Activated CD8-positive, alpha-beta memory T cell treated with anti-CD3 and anti-CD28 coated beads for 36 hours (primary cell): ENCODE measurements around the gene CBR4. TPM values are rescaled to one million over a fixed set of nuclear protein-coding genes. Genes with fewer than 3 reads are reported as not detected.
"Not testable (repeated sequence)": the region's sequence is repeated elsewhere in the genome, so short reads cannot be mapped to it uniquely, and the experiment has no call there.

Experiments used
- CTCF ChIA-PET: fragments of 350-600 bp; sonication (Branson Sonifier 250); formaldehyde crosslinking; loops from one replicate; lab custom pipeline; 2021; ENCODE audit warnings: antibody characterized with exemption; lab: Charles Lee
- POLR2A ChIA-PET: fragments of 350-600 bp; sonication (Branson Sonifier 250); formaldehyde crosslinking; loops from one replicate; lab custom pipeline; 2021; ENCODE audit warnings: antibody characterized with exemption; lab: Charles Lee
- total RNA-seq, 2 experiments: library from RNA; stranded (reverse); gene quantifications; one replicate each; pipeline ENCODE4 v1.2.3, GENCODE V29; 2021

CBR4 gene
- total RNA-seq, 2 experiments from 2014 or later, result 14.1 to 18.1 TPM

DNA sequence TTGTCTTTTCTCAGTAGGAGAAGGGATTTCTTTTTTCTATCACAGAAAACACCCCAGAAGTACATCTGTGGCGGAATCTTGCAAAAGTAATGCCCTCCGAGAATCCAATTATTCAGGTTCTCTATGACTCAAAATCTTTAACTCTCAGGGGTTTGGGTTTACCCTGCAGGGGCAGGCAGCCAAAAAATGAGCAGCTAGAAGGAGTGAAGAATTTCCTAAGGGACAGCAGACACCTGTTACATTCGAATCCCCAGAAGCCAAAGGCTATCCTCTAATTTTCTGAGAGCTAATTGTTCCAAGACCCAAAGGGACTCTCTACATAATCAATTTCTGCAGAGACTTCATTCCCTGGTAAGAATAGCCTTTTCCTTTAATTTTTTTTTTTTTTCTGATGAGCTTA, 27.5 kb upstream of the CBR4 start:
- ChIA-PET CTCF (no interaction called here), POLR2A (no interaction called here)

DNA sequence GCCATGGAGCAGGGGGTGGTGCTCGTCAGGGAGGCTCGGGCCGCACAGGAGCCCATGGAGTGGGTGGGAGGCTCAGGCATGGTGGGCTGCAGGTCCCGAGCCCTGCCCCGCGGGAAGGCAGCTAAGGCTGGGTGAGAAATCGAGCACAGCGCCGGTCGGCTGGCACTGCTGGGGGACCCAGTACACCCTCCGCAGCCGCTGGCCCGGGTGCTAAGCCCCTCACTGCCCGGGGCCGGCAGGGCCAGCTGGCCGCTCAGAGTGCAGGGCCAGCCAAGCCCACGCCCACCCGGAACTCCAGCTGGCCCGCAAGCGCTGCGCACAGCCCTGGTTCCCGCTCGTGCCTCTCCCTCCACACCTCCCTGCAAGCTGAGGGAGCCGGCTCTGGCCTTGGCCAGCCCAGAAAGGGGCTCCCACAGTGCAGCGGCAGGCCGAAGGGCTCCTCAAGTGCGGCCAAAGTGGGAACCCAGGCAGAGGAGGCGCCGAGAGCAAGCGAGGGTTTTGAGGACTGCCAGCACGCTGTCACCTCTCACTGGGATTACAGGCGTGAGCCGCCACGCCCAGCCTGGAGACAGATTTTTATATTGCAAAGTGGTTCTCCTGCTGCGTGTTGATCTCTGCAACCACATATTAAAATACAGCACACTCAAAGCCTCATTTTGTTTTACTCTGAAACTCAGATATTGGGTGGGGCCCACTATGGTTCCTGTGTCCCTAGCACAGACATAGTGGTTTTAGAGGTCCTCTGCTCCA, 26.0 kb upstream of the CBR4 start:
- POLR2A ChIA-PET, result not testable (repeated sequence)

DNA sequence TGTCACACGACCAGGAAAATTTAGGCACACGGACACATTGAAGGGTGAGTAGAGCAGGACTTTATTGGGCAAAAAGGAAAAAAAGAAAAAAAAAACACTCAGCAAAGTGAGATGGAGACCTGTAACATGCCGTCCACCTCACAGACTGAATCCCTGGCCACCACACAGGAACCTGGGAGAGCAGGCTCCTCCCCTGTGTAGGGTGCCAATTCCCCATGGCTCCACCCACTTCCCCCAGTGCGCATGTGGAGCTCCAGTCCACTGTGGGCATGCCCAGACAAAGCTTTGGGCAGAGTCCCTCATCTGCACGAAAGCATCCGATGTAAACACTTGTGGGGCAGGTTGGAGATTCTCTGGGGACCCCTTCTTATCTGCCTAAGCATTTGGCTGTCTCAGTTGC, 23.6 kb upstream of the CBR4 start:
- POLR2A ChIA-PET, result no interaction called here
- CTCF ChIA-PET, result no interaction called here

More for the DNA sequence above, 26.0 kb upstream of the CBR4 start:
- CTCF ChIA-PET, result not testable (repeated sequence)

DNA sequence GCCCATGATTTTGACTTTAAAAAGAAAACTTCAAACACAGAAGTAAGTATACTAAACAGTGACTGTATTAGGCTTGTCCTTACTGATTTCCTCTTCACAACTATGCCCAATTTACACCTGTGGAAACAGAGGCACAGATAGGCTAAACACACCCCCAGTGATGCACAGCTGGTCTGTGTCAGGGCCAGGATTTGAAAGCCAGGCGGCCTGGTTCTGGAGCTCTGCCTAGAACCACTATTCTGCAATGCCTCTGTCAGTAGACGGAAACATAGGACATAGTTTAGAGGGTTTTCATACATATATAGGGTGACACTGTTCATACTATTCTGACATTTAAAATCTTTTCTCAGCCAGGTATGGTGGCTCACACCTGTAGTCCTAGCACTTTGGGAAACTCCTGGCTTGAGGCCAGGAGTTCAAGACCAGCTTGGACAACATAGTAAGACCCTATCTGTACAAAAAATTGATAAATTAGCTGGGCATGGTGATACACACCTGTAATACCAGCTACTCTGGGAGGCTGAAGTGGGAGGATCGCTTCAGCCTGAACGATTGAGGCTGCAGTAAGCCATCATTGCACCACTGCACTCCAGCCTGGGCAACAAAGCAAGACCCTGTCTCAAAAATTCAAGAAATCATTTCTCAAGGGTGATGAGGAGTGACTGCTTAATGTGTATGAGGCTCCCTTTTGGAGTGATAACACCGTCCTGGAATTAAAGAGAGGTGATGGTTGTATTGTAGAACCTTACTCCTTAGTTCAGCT, 23.0 kb upstream of the CBR4 start:
- ChIA-PET CTCF (no interaction called here), POLR2A (no interaction called here)

DNA sequence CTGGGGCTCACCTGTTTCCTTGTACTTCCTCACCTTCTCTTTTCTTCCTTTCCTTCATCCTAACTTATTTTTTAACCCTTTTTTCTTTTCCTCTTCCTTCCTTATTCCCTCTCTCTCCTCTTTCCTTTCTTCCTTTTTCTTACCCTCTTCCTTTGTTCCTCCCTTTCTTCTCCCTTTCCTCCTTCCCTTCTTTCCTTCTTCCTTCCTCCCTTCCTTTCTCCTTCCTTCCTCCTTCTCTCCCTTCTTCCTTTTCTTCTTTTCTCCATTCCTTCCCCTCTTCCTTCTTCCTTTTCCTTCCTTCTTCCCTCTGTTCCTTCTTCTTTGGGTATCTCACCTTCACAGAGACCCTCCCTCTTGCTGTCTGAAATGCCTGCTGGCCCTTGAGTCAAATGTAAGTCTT, 22.1 kb upstream of the CBR4 start:
- CTCF ChIA-PET, result no interaction called here
- POLR2A ChIA-PET, result no interaction called here

DNA sequence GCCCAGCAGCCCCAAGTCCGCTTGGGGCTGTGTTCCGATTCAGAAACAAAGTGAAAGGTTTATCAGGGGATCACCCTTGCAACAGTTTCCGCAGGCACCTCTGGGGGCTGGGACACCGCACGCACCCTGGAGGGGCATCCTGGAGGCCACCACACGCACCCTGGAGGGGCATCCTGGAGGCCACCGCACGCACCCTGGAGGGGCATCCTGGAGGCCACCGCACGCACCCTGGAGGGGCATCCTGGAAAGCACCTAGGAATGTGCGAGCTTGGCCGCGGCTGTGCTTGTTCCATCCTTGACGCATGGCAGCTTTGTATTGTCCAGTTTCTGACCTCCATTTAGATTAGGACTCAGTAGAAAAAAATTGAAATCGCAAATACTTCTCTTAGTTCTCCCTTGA, 21.3 kb upstream of the CBR4 start:
- POLR2A ChIA-PET, result no interaction called here
- CTCF ChIA-PET, result no interaction called here

DNA sequence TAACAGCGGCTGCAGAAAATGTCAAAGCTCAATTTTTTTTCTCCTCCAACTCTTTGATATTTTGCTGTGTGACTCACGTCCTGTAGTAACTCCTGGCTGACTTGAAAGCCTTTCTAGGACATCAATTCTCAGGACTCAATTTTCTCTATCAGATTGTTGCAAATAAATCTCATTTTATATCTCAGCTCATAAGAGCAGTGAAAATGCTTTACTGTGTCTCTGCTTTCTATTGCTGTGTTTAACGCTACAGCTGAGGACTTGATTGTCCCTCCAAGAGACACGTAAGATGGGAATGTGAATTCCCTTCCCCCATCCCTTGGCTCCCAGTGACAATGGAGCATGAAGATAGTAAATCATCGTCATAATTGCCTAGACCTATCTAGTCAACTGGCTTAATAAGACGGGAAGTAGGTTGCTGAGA, 20.5 kb upstream of the CBR4 start:
- ChIA-PET POLR2A (no interaction called here), CTCF (no interaction called here)

DNA sequence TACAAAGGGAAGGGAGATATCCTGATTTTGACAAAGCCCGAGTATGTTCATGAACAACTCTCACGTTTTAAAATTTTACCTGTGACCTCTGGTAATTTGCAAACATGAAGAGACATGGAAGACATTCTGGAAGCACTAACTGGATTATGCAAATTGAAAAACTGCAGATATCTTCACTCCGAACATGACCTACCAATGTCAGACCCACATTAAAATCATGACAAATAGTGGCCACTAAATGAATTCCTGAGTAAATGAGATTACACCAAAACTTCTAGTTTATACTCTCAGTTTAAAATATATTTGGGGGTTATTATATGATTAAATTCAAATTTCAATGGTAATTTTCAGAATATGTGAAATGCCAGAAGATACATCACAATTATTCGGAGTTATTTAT, 19.9 kb upstream of the CBR4 start:
- CTCF ChIA-PET, result no interaction called here
- POLR2A ChIA-PET, result no interaction called here

DNA sequence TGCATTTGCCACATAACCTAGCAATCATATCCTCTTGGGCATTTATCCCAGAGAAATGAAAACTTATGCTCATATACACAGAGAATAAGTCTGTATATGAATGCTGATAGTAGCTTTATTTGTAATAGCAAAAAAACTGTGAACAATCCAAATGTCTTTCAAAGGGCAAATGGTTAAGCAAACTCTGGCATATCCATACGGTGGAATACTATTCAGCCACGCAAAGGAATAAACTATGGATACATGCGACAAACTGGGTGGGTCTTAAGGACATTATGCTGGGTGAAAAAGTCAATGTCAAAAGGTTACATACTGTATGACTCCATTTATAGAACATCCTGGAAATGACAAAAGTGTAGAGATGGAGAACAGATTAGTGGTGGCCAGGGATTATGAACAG, 17.6 kb upstream of the CBR4 start:
- POLR2A ChIA-PET, result no interaction called here
- CTCF ChIA-PET, result no interaction called here

DNA sequence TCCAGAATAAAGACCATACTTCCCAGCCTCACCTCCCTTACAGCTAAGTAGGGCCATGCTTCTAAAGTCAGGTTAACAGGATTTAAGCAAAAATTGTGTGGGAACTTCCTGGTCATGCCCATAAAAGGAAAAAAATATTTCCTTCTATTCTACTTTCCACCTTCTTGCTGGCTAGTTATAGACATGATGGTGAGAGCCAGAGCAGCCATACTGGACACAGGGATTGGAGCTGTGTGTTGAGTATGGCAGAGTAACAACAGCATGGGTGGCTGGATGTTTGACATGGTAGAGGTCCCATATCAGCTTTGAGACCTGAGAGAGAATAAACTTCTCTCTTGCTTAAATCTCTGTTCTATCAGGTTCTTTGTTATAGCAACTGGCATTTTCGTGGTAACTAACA, 15.1 kb upstream of the CBR4 start:
- POLR2A ChIA-PET, result no interaction called here

DNA sequence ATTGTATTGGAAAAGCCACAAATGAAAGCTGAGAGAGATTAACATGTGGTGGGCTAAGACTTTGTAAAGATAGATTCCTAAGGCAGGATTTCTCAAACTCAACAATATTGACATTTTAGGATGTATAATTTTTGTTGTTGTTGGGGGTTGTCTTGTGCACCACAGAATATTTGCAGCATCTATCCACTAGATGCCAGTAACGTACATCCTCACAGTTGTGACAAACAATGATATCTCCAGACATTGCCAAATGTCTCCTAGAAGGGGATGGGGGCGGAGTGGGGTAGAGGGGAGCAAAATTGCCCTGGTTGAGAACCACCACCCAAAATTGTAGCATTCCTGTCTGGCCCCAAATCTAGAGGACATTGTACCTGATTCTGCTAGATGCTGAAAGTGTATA, 14.7 kb upstream of the CBR4 start:
- ChIA-PET CTCF (no interaction called here), POLR2A (no interaction called here)

More for the DNA sequence above, 15.1 kb upstream of the CBR4 start:
- CTCF ChIA-PET, result no interaction called here

DNA sequence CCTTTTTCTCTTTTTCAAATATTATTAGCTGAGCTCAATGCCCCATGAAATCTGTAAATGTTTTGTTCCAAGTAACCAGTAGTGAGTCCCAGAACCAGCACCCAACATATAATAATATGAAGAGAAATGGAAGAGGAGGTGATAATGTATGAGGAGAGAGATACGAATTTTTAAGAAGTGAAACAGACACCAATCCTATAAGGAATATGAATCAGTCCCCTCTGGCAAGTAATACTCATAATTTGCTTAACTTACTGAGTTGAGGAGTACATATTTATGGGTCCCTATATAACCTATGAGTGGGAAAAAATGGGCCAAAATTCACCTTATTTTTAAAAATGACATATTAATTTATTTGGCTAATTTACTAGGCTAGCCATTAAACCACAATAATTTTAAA, 8.4 kb upstream of the CBR4 start:
- CTCF ChIA-PET, result interaction anchor here (1.1 kb wide), 1 partner anchor 10 kb away, joined by 4 read pairs; no protein-coding TSS in a partner anchor
- POLR2A ChIA-PET, result no interaction called here

DNA sequence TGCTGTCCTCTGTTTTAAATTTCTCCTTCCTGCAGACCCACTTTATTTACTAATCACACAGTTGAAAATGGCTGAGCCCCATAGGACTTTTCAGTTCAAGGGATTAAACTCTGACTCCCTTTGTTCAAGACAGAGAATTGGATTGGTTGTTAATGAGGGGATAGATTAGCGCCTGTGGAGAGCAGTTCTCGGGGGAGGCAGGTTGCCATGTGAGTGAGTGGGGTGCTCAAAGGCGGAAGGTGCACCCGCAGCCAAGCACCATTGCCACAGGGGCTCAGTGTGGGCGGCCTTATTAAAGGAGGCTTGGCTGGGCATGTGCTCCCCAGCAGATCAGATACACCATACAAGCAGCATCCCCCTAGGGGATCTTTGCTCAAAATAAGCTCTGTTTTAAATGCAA, 7.9 kb upstream of the CBR4 start:
- ChIA-PET CTCF (no interaction called here), POLR2A (no interaction called here)

DNA sequence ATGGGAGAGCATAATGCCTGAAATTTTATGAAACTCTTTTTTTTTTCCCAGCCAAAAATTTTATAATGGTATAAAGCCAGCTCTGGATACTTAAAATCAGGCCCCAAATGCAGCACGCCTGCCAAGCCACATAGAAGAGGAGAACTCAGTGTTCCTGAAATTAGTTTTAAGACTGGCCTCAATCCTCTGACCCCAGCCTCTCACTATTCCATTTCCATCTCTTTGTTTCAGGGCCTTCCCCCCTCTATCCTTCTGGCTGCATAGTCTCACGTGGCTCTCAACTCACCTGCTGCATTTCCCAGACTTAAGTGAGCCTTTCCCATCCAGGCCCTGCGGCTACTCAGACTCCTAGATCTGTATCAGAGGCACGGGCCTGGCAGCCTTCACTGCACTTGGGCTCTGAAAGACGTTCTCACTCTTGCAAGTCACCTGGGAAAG, 5.2 kb upstream of the CBR4 start:
- POLR2A ChIA-PET, result no interaction called here
- CTCF ChIA-PET, result no interaction called here

DNA sequence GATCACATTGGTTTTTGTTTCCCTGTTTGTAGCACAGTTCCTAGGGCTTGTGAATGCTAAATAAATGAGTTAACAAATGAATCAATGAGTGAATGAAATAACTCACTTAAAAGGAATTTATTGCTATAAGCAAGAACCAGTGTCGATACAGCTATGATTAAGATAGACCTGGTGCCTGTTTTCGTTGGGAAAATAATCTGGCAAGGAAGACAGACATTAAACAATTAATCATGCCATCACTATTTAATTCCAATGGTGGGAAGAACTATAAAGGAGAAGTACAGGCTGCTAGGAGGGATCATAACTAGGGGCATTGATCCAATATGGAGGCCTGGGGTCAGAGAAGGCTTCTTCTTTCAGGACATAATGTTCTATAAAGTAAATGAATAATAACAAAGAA, 4.5 kb upstream of the CBR4 start:
- ChIA-PET POLR2A (no interaction called here), CTCF (no interaction called here)

DNA sequence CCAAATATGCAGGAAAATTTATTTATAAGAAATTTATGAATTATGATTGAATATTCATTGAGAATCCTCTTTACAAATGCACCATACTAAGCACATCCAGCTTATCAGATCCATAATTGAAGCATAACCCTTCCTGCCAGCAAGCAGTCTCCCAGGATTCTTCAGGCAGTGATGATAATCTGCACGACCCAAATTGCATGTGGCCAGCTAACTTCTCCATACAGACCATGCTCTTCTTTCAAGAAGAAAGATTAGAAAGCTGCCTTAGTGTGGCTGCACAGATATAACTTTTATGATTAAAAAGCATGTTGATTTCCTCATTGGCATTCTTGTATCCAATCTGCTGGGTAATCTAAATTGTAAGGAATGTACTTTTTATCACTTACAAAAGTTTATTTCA, 3.3 kb upstream of the CBR4 start:
- ChIA-PET CTCF (no interaction called here), POLR2A (no interaction called here)

DNA sequence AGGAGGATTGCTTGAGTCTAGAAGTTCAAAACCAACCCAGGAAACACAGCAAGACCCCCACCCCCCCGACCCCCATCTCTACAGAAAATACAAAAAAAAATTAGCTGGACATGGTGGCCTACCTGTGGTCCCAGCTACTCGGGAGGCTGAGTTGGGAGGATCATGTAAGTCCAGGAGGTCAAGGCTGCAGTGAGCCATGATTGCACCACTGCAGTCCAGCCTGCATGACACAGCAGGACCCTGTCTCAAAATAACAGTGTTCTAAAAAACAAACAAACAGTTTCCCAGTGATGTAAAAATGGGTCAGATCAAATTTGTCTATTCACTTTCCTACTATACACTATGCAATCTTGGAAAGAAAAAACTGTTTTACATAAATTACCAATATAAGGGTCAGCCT, 2.0 kb upstream of the CBR4 start:
- ChIA-PET POLR2A (no interaction called here), CTCF (no interaction called here)

DNA sequence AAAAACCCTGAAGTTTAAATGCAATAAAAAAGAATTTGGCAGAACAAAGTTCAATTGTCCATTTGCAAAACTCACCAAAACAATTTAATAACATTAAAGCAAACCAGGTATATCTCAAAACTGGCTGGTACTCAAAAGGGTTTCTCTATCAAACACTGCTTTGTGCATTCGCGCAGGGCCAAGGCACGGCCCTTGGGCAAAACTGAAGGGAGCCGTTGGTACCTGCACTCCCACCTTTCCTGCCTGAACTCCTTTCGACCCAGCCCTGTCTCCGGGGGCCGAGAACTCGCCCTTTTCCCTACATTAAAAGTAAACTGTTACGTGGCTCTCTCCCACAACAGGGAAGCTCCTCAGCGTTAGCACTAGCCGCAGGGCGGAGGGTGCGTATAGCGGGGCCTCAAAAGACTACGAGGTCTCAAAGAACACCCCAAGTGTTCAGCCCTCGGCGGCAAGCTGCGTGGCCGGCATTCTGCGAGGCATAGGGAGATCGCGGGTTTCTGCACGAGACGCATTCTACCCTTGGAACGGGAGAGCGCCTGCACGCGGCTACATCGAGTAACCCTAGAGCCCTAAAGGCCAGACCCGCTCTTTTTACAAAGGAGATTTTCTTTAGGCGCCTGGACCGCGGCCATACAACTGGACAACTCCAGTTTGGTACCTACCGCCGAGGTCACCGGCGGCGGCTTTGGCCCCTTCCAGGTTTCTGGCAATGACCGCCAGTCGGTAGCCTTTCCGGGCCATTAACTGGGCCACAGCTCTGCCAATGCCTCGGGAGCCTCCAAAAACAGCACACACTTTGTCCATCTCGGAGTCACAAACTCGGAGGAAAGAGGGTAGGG, 550 bp downstream of the CBR4 start:
- POLR2A ChIA-PET, result interaction anchor here (0.7 to 0.9 kb wide), 7 partner anchors 17 to 795 kb away, joined by 3 to 9 read pairs (median 4); no protein-coding TSS in a partner anchor
- CTCF ChIA-PET, result interaction anchor here (0.7 to 1.3 kb wide), 3 partner anchors 13 to 501 kb away, joined by 3 to 4 read pairs (median 3); no protein-coding TSS in a partner anchor

DNA sequence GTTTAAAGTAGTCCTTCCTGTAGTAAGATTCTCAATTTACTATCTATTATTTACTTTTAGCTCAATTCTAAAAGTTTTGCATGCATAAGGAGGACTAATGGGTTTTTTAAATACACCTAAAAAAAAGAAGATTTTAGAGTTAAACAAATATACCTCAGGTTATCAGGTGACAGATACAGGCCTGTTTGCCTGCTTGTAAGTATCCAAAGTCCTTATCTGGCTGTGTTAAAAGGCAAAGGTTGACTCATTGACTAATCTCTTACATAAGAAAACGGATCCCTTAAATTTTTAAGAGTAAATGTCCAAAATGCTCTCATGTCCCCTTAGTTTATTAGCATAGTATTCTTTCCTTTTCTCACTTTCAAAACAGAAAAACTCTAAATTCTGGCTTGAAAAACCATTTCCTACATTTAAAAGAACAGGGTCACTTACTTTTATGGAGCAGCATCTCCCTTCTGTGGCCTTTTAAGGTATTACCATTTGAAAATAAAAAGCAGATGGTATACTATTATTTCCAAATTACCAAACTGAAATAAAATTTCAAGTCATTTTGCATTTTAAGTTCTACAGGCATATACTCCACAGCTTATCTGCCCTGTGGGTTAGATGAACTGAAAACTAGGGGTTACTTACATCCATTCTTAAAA, 4.5 kb downstream of the CBR4 start:
- CTCF ChIA-PET, result no interaction called here

DNA sequence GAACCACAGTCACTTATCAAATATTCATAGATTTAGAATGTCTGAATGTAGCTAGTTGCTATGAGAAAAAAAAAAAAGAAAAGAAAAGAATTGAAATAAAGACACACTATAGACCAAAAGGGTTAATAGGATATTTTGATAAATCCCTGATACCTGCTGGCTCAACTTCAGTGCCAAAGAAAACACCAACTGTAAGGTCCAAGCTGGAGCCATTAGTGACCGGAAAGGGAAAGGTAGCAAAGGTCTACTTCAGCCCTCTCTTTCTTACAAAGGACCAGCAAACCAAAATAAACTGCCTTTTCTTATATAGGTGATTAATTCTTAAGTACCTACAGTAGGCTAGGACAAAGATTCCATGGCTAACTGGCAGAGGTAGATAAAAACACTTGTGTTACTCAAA, 9.7 kb downstream of the CBR4 start:
- CTCF ChIA-PET, result no interaction called here
- POLR2A ChIA-PET, result no interaction called here

More for the DNA sequence above, 4.5 kb downstream of the CBR4 start:
- POLR2A ChIA-PET, result no interaction called here
